BJ (cell line): Measurements from ENCODE around the gene IBA57. TPM values are rescaled to one million over a fixed set of nuclear protein-coding genes. Genes with fewer than 3 reads are reported as not detected.

Experiments
- CTCF ChIA-PET: fragments of 350-600 bp; formaldehyde crosslinking; extraction: SDS; loops from one replicate; lab custom pipeline; 2021; ENCODE audit warnings: antibody characterized with exemption, inconsistent platforms; lab: Yijun Ruan, JAX
- POLR2A ChIA-PET: fragments of 300-600 bp; sonication (Branson Sonifier 250); formaldehyde crosslinking; extraction: SDS; loops from one replicate; lab custom pipeline; 2021; ENCODE audit warnings: antibody characterized with exemption; lab: Charles Lee
- DNase-seq: peaks from one replicate; pipeline ENCODE4 v3.0.0-alpha.2; 2011; ENCODE audit warnings: low read depth
- H3K27me3 ChIP-seq: 2 replicates; pipeline ENCODE4 v1.6.0; 2011; ENCODE audit warnings: low read length; ENCODE audit not compliant: control insufficient read depth, insufficient read depth
- H3K36me3 ChIP-seq: 2 replicates; pipeline ENCODE4 v1.5.1; 2011; ENCODE audit warnings: low read length; ENCODE audit not compliant: control insufficient read depth, insufficient read depth
- H3K4me3 ChIP-seq: 2 replicates; pipeline ENCODE4 v1.5.1; 2011; ENCODE audit warnings: low read depth, mild to moderate bottlenecking, control low read depth, low read length
- polyA plus RNA-seq: library from polyadenylated mRNA; depleted of rRNA; stranded (reverse); fragments of >200 nt; gene quantifications from 2 replicates; pipeline ENCODE4 v1.2.3, GENCODE V29; 2011
- TF ChIP-seq, protein P1 (sequence below): IDR thresholded peaks from 2 replicates; pipeline ENCODE4 v1.5.1; 2011; ENCODE audit warnings: low read depth, mild to moderate bottlenecking, control low read depth, inconsistent platforms, low read length, moderate library complexity; ENCODE audit not compliant: insufficient read depth

IBA57 gene
- polyA plus RNA-seq, 1 experiment: 2.8 TPM

- ChIA-PET CTCF (interaction anchor here (0.5 to 1.6 kb wide), 3 partner anchors 12 to 38 kb away, joined by 3 to 7 read pairs (median 4); no protein-coding TSS in a partner anchor), POLR2A (no interaction called here)
- Histone ChIP-seq H3K27me3 (no peaks in the 10 kb centered on the region), H3K36me3 (peaks cover 19% of the 10 kb centered on the region), H3K4me3 (no peak overlapping the region)
- no peak for DNase-seq
- TF ChIP-seq, protein P1, sequence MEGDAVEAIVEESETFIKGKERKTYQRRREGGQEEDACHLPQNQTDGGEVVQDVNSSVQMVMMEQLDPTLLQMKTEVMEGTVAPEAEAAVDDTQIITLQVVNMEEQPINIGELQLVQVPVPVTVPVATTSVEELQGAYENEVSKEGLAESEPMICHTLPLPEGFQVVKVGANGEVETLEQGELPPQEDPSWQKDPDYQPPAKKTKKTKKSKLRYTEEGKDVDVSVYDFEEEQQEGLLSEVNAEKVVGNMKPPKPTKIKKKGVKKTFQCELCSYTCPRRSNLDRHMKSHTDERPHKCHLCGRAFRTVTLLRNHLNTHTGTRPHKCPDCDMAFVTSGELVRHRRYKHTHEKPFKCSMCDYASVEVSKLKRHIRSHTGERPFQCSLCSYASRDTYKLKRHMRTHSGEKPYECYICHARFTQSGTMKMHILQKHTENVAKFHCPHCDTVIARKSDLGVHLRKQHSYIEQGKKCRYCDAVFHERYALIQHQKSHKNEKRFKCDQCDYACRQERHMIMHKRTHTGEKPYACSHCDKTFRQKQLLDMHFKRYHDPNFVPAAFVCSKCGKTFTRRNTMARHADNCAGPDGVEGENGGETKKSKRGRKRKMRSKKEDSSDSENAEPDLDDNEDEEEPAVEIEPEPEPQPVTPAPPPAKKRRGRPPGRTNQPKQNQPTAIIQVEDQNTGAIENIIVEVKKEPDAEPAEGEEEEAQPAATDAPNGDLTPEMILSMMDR: no peak
These were observed 15.5 kb upstream of the IBA57 start for GRCh38 chr1:228150120-228150460.

DNA sequence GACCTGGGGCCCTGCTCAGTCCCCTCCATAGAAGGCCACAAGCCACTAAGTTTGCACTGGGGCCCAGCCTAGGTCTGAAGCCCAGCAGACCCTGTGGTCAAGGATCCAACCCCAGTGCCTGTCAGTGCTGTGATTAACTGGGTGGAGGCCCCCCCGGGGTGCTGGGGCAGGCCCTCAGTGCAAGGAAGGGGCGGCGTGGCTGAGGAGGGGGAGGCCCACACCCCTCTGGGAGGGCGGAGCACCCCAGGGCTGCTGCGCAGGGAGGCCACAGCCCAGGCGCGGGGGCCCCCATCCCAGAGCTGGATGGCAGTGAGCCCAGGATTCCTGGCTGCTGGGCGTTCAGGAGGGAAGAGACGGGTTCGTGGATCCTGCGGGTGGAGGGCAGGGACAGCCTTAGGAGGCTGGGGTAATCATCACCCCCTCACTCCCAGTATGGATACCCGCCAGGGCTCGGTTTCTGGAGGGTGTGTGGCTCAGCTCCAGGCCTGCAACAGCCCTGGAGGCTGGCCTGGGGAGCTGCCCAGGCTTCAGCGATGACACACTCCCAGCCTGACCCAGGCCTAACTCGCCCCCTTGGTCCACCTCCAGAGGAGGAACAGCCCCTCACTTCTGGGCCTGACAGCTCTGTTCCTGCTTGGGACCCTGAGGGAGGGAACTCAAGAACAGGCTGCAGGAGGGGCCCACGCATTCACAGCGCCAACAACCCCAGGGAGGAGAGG lies 15.0 kb upstream of the IBA57 start:
- Histone ChIP-seq H3K27me3 (no peaks in the 10 kb centered on the region), H3K4me3 (no peak overlapping the region), H3K36me3 (peaks cover 17% of the 10 kb centered on the region)
- no peak for DNase-seq
- CTCF ChIA-PET: interaction anchor here (0.8 to 1.8 kb wide), 4 partner anchors 10 to 14 kb away, joined by 3 to 7 read pairs (median 4); partner anchors contain the start of gene GUK1
- TF ChIP-seq, protein P1: no peak
- POLR2A ChIA-PET: no interaction called here

DNA sequence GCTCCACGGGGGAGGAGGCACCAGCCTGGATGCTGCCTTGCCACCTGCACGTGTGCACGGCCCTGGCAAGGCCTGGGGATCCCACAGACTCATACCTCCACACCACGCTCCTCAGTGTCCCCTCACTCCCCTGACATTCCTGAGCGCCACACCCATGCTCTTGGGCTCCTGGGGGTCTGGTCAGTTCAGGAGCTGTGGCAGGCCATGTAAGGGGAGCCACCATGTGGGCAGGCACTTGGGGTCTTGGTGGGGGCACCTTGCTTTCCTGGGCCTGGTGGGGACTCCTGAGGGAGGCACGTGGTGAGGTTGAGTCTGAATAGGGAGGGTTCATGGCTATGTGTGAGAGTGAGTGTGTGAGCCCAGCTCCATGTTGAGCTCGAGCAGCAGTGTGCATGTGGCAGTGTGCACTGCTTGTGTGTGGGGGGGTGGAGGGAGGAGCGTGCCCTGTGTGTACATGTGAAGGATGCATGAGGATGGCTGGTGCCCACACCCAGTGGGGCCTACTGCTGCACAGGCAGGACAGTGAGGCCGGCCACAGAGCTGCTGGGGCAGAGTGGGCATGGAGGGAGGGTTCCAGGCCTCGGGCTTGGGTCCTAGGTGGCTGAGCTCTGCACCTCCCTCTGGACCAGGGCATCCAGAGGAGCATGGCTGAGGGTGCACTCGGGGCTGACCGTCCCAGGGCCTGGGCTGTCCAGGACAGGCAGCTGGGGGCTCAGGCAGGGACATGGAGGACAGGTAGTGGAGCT lies 14.3 kb upstream of the IBA57 start:
- Histone ChIP-seq H3K36me3 (peaks cover 14% of the 10 kb centered on the region), H3K4me3 (no peak overlapping the region), H3K27me3 (no peaks in the 10 kb centered on the region)
- TF ChIP-seq, protein P1: no peak
- ChIA-PET CTCF (interaction anchor here (0.8 to 3.2 kb wide), 5 partner anchors 10 to 21 kb away, joined by 3 to 12 read pairs (median 4); partner anchors contain the start of genes GUK1 and IBA57), POLR2A (no interaction called here)
- no peak for DNase-seq

GRCh38 chr1:228152097-228152917 lies 13.3 kb upstream of the IBA57 start:
- Histone ChIP-seq H3K4me3 (no peak overlapping the region), H3K27me3 (no peaks in the 10 kb centered on the region), H3K36me3 (peaks cover 9% of the 10 kb centered on the region)
- ChIA-PET POLR2A (no interaction called here), CTCF (interaction anchor here (1.2 to 3.2 kb wide), 4 partner anchors 12 to 348 kb away, joined by 3 to 12 read pairs (median 4); partner anchors contain the start of genes GUK1 and IBA57)
- no peak for DNase-seq
- TF ChIP-seq, protein P1: no peak
